NCI-H187 treated with DMSO at 0.1 percent for 48 hours (cell line): ENCODE measurements around the gene ZNF326.

Experiments used
- DNase-seq: peaks from one replicate; lab custom pipeline; 2025; lab: John Stamatoyannopoulos, UW

Gene ZNF326

GRCh38 chr1:89994805-89995597 lies at the start of gene ZNF326:
TSS of gene ZNF326 (plus strand) at chr1:89995110. CDS start at chr1:89995258, 148 bp downstream.
- peak; percentile 81 for DNase-seq

GRCh38 chr1:89945852-89946476 lies 48.9 kb upstream of the ZNF326 start:
- DNase-seq: no peak

GRCh38 chr1:89946532-89946931 lies 48.4 kb upstream of the ZNF326 start:
- DNase-seq: no peak

GRCh38 chr1:89948722-89949345 lies 46.1 kb upstream of the ZNF326 start:
- no peak for DNase-seq

- no peak for DNase-seq
Observed at GRCh38 chr1:89949991-89950624, 44.8 kb upstream of the ZNF326 start.

GRCh38 chr1:89950703-89951102 lies 44.2 kb upstream of the ZNF326 start:
- DNase-seq: no peak

GRCh38 chr1:89951766-89952604 lies 42.9 kb upstream of the ZNF326 start:
- DNase-seq: no peak

GRCh38 chr1:89952605-89953130 lies 42.2 kb upstream of the ZNF326 start:
- no peak for DNase-seq

- no peak for DNase-seq
Observed at GRCh38 chr1:89953131-89953626, 41.7 kb upstream of the ZNF326 start.

GRCh38 chr1:89953929-89954328 lies 41.0 kb upstream of the ZNF326 start:
- DNase-seq: no peak

GRCh38 chr1:89954401-89954800 lies 40.5 kb upstream of the ZNF326 start:
- no peak for DNase-seq

- DNase-seq: no peak
Observed at GRCh38 chr1:89955311-89956205, 39.4 kb upstream of the ZNF326 start.

GRCh38 chr1:89957107-89957506 lies 37.8 kb upstream of the ZNF326 start:
- DNase-seq: no peak

- DNase-seq: no peak
Observed at GRCh38 chr1:89958851-89959654, 35.9 kb upstream of the ZNF326 start.

GRCh38 chr1:89959719-89960118 lies 35.2 kb upstream of the ZNF326 start:
- no peak for DNase-seq

- DNase-seq: no peak
Observed at GRCh38 chr1:89962024-89962741, 32.7 kb upstream of the ZNF326 start.

- DNase-seq: no peak
Observed at GRCh38 chr1:89962742-89963075, 32.2 kb upstream of the ZNF326 start.

- DNase-seq: no peak
Observed at GRCh38 chr1:89965193-89965768, 29.6 kb upstream of the ZNF326 start.
